ENCODE data around the gene TMEM138. TPM values are rescaled to one million over a fixed set of nuclear protein-coding genes. Genes with fewer than 3 reads are reported as not detected.

The TMEM138 gene
- total RNA-seq = 8.5 and 16.5 TPM in 2 replicates

DNA sequence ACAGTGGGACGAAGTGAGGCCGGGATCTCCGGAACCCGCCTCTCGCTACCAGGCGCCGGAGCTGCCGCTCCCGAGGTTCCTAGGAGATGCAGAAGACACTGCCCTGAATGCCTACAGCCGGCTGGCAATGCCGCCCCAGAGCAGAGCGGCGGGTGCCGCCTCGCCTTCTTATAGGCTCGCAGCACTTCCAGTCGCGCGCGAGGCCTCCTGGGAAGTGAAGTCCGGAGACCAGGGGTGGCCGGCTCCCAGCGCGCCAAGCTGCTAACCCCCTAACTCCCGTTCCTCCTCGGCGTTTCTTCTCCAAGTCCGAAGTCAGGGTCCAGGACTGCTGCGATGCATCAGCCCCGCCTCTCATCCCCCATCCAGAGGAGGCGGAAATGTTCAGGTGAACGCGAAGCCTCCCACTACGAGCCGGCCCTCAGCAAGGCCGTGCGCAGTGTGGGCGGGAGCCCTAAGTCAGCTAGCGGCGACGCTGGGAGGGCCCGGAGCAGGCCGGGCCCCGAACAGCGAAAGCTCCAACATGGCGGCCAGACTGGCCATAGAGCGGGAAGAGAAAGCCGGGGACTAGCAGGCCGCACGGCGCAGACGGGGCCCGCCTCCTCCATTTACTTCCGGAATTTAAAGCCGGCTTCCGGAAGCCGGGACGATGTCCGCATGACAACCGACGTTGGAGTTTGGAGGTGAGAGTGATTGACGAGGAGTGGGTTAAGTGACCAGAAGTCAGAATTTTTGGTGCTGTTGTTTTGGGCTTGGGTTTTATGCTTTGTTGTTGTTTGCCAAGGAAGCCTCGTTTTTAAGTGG, at the start of gene TMEM138, which contains the start of gene CYB561A3:
TMEM138 (plus strand) TSS at position 634 of the 801 bp plus-strand sequence. CDS start 2,017 bp downstream, outside the sequence.
CYB561A3 (minus strand) TSS at position 142 of the 801 bp plus-strand sequence. CDS start 5,169 bp downstream, outside the sequence.
- peak; percentile 94 for DNase-seq (ENCODE audit: low read depth in 2 of 2)

DNA sequence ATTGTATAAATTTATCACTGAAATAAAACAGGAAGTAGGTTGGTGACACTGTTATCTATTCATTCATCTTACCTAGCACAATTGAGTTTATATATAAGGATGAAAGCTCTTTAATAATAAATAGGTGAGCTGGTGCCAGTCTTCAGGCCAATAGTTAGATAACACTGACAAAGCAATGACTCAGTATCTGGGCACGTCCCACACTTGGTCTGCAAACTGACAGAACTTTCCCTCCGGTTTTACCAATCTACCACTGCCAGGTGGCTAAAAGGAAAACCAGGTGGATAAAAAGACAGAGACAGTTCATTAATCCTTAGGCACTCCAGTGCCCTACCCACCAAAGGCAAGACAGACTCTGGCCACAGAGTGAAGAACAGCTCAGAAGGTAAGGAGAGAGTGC, 46.9 kb upstream of the TMEM138 start:
- no peak for DNase-seq (ENCODE audit: low read depth in 2 of 2)

- DNase-seq (ENCODE audit: low read depth in 2 of 2) = no peak
These were observed 36.3 kb upstream of the TMEM138 start for GRCh38 chr11:61325649-61326414.

GRCh38 chr11:61327669-61328071, 34.5 kb upstream of the TMEM138 start:
- DNase-seq (ENCODE audit: low read depth in 2 of 2) = no peak

DNA sequence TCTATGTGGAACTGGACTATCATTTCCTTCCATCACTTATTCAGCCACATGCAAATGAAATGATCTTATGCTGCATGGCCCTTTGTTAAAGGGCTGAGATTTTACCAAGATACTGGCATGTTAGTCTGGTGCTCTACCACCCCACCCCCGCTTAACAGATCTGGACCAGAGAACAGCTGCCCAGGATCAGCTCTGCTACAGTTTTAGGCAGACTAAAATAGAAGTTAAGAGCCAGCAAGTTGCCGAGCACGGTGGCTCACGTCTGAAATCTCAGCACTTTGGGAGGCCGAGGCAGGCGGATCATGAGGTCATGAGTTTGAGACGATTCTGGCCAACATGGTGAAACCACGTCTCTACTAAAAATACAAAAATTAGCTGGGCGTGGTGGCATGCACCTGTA, 33.8 kb upstream of the TMEM138 start:
- DNase-seq (ENCODE audit: low read depth in 2 of 2) = no peak

DNA sequence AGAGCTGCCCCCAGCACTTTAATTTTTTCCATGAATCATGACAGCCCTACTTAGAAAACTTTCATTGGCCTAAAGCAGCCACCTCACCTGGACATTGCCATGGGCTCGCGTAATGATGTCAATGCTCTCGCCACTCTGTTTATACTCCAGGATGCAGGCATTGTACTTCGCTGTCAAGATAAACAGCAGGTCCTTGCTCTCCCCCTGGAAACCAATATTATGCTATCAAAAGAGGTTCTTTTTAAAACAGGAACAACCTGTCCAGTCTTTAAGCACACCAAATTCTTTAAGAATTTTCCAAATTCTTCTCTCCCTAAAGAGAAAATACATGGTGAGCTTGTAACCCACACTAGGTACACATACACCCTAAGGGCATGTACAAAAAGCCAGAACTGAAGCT, 32.3 kb upstream of the TMEM138 start:
- no peak for DNase-seq (ENCODE audit: low read depth in 2 of 2)

DNA sequence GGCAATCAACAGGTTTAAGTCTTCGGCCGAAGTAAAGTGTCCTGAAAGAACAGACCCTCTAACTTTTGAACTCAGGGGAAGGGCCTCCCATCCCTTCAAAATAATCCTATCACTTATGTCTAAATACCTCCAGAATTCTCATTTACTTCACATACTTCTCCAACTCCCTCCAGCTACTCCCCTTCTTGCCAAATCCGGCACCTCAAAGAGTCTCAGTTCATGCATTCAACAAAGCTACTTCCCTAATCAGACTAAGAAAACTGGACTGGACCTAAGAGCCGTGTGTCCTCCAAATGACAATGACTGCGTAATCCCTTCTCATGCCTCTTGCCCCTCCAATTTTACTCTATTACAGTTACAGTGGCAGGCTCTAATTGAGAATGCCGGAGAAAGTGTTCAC, 30.5 kb upstream of the TMEM138 start:
- DNase-seq (ENCODE audit: low read depth in 2 of 2) = no peak

DNA sequence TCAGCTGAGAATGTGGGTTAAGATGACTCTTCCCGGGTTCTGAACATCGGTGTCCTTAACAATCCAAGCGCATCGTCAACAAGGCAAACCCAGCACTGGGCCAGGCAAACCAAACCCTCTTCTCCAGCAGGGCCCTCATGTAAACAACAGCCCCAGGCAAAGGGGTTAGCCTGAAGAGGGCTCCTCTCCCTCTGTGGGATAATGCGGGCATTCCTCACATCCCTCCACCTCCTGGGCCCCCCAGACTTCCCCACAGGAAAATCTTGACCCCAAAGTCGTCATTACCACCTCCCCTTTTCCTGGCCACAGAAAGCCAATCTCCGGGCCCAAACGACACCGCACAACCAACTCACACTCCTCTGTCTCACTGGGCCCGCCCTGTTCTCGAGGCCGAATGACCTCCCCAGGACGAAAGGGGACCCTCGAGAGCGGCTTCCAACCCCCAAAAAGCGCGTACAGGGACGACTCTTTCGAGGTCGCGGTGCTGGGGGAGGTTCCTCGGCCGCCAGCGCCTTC, 29.8 kb upstream of the TMEM138 start:
- peak; percentile 38 to 46 for DNase-seq (ENCODE audit: low read depth in 2 of 2)

DNA sequence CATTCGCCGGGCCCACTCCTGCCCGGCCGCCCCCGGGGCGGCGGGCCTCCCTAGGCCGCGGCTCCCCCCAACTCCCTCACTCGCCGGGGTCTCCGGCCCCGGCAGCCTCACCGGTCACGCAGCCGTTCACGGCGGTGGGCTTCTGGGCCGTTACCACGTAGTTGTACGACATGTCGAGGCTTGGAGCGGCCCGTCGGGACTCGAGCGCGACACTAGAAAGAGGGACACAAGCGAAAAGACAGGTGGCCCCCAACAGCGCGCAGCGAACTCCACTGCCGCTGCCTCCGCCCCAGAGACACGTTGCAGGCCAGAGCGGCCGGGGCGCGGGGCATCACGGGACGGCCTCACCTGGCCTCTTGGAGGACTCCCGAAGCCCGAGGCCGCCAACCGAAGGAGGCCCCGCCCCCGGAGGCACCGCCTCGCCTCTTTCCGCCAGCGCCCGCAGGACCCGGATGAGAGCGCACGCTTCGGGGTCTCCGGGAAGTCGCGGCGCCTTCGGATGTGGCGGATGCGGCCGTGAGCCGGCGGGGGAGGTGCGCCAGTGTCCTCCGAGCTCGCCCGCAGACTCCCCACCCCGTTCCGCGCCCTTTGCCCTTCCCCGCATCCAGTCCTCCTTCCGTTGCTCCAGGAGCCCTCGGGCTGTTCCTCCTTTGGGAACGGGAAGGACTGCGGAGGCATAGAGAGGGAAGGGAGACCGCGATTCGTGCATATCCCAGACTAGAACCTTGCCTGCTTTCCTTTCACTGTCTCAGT, 29.2 kb upstream of the TMEM138 start, which contains the start of the genes DDB1 and TKFC:
DDB1 (minus strand) TSS at position 309 of the 753 bp plus-strand sequence; CDS start at position 172, 137 bp downstream.
TKFC (plus strand) TSS at position 432 of the 753 bp plus-strand sequence. CDS start 1,501 bp downstream, outside the sequence.
- DNase-seq (ENCODE audit: low read depth in 2 of 2) = peak; percentile 91 to 92

DNA sequence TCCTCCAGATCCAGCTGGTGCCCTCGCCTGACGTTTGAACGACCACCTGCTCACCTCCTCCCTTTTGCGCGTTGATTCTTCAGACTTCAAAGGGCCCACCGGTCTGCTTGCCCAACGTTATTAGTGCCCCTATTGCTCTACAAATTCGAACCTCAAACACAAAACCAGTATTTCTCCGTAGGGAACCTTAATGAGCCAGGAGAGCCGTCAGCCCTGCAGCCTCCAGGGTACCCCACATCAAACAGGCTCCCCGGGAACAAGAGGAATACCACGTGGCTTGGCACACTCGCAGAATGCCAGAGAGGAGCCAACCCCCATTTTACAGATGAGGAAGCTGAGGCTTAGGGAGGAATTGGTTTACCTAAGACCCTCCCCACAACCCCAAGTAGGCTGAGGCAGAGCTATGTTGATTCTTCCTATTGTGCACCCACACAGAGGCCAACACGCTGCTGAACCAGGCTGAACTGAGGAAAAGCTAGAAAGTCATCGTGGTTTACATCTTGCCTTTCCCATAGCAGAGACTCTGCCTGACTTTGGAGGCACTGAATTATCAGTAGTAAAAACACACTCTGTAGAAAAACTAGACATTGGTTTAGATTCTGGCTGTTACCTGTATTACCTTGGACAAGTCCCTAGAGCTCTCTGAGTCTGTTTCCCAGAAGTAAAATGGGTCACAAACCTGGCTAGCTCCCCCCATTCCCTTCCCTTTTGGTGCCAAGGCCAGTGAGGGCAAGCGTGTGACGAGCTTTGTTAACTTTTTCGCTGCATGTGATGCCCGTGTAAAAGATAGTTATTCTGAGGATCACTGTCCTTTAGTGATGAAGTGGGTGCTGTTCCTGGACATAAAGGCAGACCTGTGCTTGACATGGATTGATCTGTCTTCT, 28.4 kb upstream of the TMEM138 start:
- DNase-seq (ENCODE audit: low read depth in 2 of 2) = no peak

DNA sequence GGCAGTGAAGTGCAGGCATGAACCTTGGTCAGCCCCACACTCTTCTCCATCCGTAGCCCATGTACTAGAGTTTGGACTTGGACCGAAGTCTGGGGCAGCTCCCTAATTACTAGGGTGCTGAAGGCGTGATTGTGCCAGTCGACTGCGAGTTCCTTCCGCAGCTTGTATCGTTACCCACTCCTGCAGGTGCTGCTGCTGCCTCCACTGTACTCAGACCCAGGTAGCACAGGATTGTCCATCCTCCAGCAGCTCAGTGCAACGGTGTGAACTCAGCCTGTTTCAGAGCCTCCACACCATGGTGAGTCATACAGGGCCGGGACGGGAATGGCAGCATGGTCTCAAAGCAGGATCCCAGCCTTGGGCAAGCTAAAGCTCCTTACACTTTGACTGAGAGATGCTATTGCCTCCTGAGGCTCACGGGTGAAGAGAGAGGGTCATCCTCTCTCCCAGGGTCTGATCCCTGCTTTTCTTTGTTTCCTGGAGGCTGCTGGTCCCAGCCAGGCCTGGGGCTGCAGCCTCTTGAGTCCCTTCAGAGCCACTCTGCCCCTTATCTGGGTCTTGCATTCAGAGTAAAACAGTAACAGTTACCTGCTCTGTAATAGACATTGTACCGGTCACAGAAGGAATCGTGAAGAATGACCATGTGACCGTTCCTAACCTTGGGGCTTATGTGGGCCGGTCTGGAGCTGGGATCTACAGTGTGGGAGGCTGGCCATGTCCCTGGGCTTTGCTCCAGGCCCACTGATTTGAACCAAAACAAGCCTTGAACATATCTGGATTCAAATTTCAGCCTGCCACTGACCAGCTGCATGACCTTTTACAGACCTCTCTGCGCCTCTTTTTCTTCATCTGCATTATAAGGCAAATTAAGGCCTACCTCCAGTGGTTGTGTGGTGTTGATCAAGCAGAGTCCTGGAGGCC, 27.5 kb upstream of the TMEM138 start:
- DNase-seq (ENCODE audit: low read depth in 2 of 2) = no peak

GRCh38 chr11:61335355-61335710, 26.8 kb upstream of the TMEM138 start:
- DNase-seq (ENCODE audit: low read depth in 2 of 2) = no peak

GRCh38 chr11:61336171-61336935, 25.8 kb upstream of the TMEM138 start:
- DNase-seq (ENCODE audit: low read depth in 2 of 2) = peak; percentile 74 to 89

DNA sequence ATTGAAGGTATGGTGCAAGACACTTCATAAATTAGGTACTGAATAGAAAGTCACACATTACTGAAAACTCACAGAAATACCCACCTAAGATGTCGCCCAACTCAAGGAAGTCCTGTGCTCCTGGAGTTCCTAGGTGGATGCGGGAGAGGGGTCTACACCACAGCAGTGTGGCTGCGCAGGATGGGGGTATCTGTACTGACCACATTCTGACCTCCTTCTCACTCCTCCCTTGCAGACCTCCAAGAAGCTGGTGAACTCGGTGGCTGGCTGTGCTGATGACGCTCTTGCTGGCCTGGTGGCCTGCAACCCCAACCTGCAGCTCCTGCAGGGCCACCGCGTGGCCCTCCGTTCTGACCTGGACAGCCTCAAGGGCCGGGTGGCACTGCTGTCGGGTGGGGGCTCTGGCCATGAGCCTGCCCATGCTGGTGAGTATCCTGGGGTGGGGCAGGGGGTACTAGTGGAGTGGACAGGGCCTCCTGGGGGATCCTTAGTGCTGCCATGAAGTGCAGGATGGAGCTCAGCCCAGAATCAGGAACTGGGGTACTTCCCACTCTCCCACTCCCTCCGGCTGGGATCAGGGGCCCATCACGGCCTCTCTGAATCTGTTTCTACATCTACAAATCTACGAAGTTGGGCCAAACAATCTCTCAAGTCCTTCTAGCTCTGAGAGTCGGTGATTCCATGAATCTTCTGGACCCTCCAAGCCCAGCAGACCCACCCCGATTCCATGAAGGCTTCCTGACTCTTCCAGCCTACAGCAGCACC, 24.3 kb upstream of the TMEM138 start:
- DNase-seq (ENCODE audit: low read depth in 2 of 2) = no peak

DNA sequence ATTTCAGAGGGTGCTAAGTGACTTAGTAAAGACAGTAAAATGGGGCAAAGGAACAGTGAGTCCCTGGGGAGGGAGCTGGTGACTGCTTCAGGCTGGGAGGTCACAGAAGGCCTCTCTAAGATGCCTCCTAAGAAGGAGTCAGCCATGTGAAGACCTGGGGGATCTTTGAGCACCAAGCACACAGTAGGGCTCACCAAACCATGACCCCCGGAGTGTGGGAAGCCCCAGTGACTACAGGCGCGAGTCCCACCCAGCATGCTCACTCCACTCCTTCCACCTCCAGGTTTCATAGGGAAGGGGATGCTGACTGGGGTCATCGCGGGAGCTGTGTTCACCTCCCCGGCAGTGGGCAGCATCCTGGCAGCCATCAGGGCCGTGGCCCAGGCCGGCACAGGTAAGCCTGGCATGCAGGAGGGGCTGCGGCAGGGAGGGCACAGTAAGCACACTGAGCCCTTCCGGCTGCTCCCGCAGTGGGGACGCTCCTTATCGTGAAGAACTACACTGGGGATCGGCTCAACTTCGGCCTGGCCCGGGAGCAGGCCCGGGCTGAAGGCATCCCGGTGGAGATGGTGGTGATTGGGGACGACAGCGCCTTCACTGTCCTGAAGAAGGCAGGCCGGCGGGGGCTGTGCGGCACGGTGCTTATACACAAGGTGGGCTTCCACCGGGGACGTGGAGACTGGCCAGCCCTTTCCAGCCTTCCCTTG, 23.2 kb upstream of the TMEM138 start:
- DNase-seq (ENCODE audit: low read depth in 2 of 2) = no peak

GRCh38 chr11:61339490-61339878, 22.7 kb upstream of the TMEM138 start:
- no peak for DNase-seq (ENCODE audit: low read depth in 2 of 2)

DNA sequence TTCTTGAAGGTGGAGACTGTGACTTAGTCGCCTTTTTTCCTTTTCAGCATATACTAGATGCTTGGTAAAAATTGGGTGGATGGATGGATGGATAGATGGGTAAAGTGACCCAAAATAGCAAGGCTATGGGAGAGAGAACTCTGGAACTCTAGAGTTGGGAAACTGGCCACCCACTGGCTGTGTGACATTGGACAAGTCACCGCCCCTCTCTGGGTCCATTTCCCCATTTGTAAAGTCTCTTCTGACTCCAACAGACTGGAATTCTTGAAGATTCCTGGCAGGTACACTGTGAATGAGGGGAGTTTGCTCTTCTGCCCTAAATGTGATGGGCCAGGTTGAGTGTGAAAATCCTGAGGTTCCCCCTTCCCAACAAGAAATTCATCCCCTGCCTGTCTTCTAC, 21.2 kb upstream of the TMEM138 start:
- DNase-seq (ENCODE audit: low read depth in 2 of 2) = no peak

Data from lung microvascular endothelial cell (primary cell).